Fibroblast of skin of back (primary cell): Measurements from ENCODE around the gene NRXN3.
"Not testable (repeated sequence)": the region's sequence is repeated elsewhere in the genome, so short reads cannot be mapped to it uniquely, and the experiment has no call there.

ENCODE experiments used
- DNase-seq: peaks from one replicate; pipeline ENCODE4 v3.0.0-alpha.2; 2013

Gene NRXN3

DNA sequence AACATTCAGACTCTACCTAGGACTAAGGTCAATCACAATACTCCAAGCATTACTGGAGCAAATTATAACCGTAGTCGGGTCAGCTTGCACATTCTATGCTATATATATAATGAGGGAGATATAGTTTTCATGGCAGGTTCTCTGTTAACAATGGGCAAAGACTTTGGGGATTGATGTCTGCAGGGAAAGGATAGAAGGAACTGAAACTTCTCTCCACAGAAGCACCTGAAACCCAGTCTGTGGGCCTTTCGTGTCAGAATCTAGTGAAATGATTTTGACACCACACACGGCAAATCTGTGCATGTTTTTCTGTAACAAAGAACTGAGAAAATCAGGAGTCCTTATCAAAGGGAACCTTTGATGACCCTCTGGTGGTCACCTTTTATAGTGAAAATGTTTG is 847.4 kb downstream of the NRXN3 start:
- DNase-seq: no peak

GRCh38 chr14:79018836-79019235 is 848.7 kb downstream of the NRXN3 start:
- DNase-seq: peak; percentile 79

DNA sequence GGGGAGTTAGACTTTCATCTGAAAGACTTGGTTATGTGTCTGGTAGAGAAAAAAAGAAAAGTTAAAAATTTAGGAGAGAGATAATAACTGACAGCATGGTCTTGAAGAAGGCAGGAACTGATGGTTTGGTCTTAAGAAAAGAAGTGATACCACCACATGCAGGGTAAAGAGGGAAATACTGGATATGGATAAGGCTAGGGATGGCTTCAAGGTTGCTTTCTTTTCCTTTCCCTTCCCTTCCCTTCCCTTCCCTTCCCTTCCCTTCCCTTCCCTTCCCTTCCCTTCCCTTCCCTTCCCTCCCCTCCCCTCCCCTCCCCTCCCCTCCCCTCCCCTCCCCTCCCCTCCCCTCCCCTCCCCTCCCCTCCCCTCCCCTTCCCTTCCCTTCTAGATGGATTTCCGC is 849.7 kb downstream of the NRXN3 start:
- DNase-seq: not testable (repeated sequence)

GRCh38 chr14:79021766-79022165 is 851.6 kb downstream of the NRXN3 start:
- DNase-seq: no peak

DNA sequence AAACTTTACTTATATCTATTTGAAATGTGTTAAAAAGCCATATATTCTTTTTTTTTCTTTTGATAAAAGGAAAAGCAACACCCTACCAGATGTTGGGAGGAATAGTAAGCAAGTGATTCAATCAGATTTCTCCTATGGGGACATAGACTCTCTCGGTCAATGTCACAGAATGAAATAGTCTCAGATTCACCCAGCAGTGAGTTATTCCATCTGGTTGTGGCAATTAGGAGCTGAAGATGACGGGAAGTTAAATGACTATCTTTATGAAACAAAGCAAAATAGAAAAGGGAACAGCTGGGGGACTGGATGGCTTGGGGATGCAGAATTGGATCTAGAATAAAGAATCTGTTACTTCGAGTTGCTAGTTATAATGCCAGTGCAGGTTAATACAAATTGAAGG is 857.0 kb downstream of the NRXN3 start:
- DNase-seq: no peak

DNA sequence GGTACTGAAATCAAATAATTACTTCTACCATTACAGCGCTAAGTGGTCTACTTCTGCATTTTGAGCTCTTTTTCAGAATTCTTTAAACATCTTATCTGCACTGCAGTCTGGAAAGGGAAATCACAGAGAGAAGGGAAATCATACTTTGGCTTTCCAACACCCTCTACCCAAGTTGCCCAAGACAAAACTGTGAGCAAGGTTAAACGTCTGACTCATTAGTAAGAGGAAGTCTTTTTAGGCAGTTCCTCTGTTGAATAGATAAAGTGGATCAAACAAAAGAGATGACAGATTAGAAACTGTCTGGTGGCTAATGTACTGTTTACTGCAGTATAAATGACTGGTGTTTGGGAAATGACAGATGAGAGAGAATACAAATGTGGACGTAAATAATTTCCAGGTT is 858.1 kb downstream of the NRXN3 start:
- DNase-seq: no peak

DNA sequence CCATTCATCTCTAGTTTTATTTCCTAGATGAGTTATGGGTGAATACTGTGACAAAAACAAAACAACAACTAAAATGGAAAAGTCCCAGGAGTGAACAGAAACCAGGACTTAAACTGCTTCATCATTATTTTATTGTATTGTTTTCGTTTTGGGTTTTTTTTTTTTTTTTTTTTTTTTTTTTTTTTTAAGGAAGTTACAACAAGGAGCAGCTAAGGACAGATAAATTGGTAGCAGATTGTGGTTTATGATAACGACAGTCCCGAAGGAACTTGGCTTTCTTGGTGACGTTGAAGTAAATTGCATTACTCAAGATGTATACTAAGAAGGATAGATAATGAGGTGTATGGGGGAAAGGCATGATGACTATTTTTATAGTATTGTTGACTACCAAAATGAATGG is 866.3 kb downstream of the NRXN3 start:
- no peak for DNase-seq

- no peak for DNase-seq
Observed at GRCh38 chr14:79037106-79037505, 866.9 kb downstream of the NRXN3 start.

DNA sequence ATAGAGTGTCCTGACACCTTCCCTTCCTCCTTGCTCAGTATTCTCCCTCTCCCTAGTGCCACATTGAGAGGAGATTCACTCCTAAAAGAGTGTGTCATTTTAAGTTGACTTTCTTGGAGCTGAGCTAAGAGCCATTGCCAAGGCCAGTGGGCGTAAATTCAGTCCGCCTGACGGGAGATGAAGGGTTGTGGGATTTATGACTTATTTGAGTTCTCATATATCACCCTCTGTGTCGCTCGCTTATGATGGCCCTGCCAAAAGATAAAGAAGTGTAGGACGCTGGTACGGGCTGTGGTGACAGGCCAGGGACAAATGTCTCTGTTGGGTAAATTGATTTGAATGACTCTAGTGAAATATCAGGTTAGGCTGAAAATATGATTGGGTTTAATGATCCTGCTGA is 867.4 kb downstream of the NRXN3 start:
- no peak for DNase-seq

DNA sequence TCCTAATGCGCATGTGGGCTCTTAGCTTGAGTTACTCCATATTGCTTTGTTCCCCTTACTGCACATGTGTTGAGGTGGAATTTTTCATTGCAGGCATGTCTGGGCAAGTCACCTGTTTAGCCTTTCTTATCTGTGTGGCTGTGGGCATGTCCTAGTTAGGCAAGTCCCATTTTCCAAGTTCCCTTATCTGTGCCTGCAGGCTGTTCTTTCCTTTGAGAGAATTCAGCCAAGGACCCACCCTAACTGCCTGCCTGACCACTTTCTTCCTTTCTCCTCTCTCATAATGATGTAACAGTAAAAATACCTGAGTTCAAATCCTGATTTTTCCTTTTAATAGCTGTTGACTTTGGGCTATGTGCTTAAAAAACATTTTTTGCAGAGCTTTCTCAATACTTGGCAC is 870.6 kb downstream of the NRXN3 start:
- DNase-seq: no peak

DNA sequence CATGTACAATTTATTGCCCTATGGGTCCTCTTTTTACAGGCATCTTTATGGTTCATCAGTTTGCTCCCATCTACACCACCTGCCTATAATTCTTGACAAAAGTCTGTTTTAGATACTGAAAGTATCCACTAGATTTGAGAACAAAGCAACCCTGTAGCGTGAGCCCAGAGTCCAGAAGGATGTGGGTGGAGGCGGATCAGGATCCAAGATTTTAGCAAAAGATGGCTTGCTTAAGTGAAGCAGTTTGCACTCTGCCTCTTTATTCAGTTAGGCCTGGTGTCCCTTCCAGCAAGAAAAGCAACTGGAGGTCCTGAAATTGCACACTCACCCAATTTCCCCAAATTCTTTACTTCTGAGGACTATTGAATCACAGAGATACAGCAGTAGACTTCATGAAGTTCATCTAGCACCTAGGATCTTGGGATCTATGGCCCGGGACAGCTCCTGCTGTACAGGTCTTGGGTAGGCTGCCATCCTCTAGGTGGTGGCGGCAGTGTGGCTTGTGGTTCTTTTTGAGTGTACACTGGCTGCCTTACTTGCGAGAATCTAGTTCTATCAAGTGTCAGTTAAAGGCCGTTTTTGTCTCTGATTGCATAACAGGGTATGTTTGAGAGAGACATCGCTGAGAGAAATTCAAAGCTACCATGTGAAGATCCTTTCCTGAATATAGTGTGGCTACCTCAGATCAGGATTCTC is 873.2 kb downstream of the NRXN3 start:
- DNase-seq: no peak

- peak; percentile 72 for DNase-seq
Observed at GRCh38 chr14:79044894-79045624, 874.9 kb downstream of the NRXN3 start.

GRCh38 chr14:79050787-79051727 is 880.9 kb downstream of the NRXN3 start:
- DNase-seq: no peak

DNA sequence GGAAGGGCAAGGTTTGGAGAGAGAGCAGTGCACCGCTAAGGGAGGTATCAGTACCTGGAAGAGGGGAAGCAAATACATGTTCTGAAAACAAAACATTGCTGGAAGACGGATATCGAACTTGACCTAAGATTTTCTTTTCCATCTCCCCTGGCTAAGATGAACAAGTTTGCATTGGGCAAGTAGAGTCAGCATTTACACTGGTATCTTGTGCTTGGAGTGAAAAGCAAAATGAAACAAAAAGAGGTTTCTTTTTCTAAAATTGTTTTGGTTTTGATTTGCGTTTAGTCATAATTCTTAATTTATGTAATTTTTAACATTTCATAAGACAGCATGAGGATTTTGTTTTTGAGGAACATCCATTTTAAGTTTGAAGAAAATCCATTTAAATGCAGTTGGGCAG is 881.6 kb downstream of the NRXN3 start:
- DNase-seq: no peak

DNA sequence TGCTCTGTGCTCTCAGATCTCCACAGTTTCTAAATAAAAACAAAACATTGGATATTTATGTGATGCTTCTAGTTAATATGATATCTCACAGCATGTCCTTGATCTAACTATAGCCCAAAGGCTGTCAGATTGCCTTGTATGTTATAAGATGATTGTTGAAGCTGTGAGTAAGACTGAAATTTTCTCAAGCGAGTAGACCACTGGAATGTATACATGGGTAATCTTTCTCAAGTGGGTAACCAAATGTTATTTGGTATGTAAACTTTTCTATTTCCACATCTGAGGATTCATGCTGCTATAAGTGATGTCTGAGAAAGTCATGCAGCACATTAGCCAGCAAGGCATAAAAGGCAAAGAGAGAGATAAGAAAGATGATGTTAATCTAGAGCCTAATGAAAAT is 886.7 kb downstream of the NRXN3 start:
- DNase-seq: peak; percentile 90

DNA sequence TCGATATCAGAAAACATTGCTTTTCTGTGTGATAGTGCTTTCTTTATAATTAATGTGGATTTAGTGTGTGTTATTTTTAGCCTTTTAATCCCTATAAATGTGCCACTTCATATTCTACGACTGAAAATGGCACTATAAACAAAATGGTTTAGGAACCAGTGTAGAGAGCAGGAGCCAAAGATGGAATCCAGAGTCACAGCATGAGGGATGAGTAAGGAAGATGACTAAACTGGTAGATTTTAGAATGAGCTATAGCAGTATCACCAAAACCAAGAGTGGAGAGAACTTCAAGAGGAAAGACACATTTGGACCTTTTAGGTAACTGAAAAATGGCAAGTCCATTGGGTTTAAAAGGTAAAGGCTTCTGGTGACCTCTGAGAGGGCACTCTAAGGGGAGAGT is 887.2 kb downstream of the NRXN3 start:
- DNase-seq: peak; percentile 48

- DNase-seq: peak; percentile 16
Observed at GRCh38 chr14:79062226-79062625, 892.1 kb downstream of the NRXN3 start.

- no peak for DNase-seq
Observed at GRCh38 chr14:79064214-79064613, 894.0 kb downstream of the NRXN3 start.

DNA sequence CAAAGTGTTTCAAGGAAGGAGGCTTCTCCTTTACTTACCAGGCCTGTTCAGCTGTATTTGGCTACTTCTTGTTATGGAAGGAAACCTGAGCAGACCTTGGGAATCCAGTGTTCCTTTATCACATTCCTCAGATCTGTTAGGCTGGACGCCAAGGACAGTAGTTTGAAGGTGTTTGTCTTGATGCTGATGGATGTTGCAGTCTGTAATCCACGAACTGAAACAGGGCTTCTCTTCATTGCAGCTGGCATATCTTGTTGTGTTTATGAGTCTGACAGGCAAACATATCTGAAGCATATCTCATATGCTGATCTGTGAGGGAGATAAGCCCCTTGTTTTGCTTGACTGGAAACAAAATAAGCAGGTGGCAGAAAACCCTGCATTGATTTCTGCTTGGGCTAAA is 904.3 kb downstream of the NRXN3 start:
- DNase-seq: no peak

GRCh38 chr14:79076428-79076827 is 906.3 kb downstream of the NRXN3 start:
- DNase-seq: no peak

GRCh38 chr14:79077096-79077495 is 906.9 kb downstream of the NRXN3 start:
- no peak for DNase-seq

- no peak for DNase-seq
Observed at GRCh38 chr14:79080040-79080439, 909.9 kb downstream of the NRXN3 start.

- DNase-seq: no peak
Observed at GRCh38 chr14:79082883-79083282, 912.7 kb downstream of the NRXN3 start.
